Astrocyte (in vitro differentiated cells and primary cell): ENCODE data around the gene UTP4.

ENCODE experiments used
- CTCF ChIP-seq: IDR thresholded peaks from 2 replicates; pipeline ENCODE4 v1.5.1; 2011; ENCODE audit warnings: low read depth, mild to moderate bottlenecking, inconsistent platforms, low read length, moderate library complexity; ENCODE audit not compliant: insufficient read depth
- EZH2 ChIP-seq: IDR thresholded peaks from 2 replicates; pipeline ENCODE4 v1.6.1; 2012; ENCODE audit warnings: mild to moderate bottlenecking, low read length, inconsistent platforms; ENCODE audit not compliant: insufficient read depth

GRCh38 chr16:69083306-69083941 lies 49.0 kb upstream of the UTP4 start:
- TF ChIP-seq CTCF (no peak), EZH2 (no peak)
